GM23248 (cell line): Measurements from ENCODE around the gene SYPL2. TPM values are rescaled to one million over a fixed set of nuclear protein-coding genes. Genes with fewer than 3 reads are reported as not detected.
A peak's percentile ranks its signal among the peaks of the same experiment; 100 is the strongest.

Experiments
- DNase-seq: peaks from one replicate; pipeline ENCODE4 v3.0.0-alpha.2; 2015
- H2AFZ ChIP-seq: fragments of 200-600 bp; sonication (generic); 2 replicates; pipeline ENCODE4 v1.6.1; 2016; ENCODE audit warnings: antibody characterized with exemption
- H3F3A ChIP-seq: fragments of 200-600 bp; sonication (generic); 2 replicates; pipeline ENCODE4 v1.6.1; 2016; ENCODE audit warnings: mild to moderate bottlenecking, antibody characterized with exemption, mixed run types; ENCODE audit not compliant: insufficient read depth
- H3K27ac ChIP-seq: fragments of 200-600 bp; sonication (generic); 2 replicates; pipeline ENCODE4 v1.5.1; 2016; ENCODE audit warnings: mild to moderate bottlenecking
- H3K27me3 ChIP-seq: fragments of 200-600 bp; sonication (generic); replicated peaks from 2 replicates; pipeline ENCODE4 v1.6.1; 2016; ENCODE audit warnings: mild to moderate bottlenecking; ENCODE audit not compliant: insufficient read depth
- H3K36me3 ChIP-seq: fragments of 200-600 bp; sonication (generic); 2 replicates; pipeline ENCODE4 v1.6.1; 2016; ENCODE audit warnings: low read depth, mild to moderate bottlenecking
- H3K4me1 ChIP-seq: fragments of 200-600 bp; sonication (generic); 2 replicates; pipeline ENCODE4 v1.6.1; 2016; ENCODE audit warnings: mild to moderate bottlenecking; ENCODE audit not compliant: insufficient read depth
- H3K4me2 ChIP-seq: fragments of 200-600 bp; sonication (generic); one replicate; pipeline ENCODE4 v1.6.1; 2016; ENCODE audit warnings: mild to moderate bottlenecking; ENCODE audit not compliant: unreplicated experiment
- H3K4me3 ChIP-seq: fragments of 200-600 bp; sonication (generic); 2 replicates; pipeline ENCODE4 v1.5.1; 2016; ENCODE audit warnings: mild to moderate bottlenecking
- H3K79me2 ChIP-seq: fragments of 200-600 bp; sonication (generic); 2 replicates; pipeline ENCODE4 v1.6.1; 2016; ENCODE audit warnings: mild to moderate bottlenecking; ENCODE audit not compliant: insufficient read depth
- H3K9ac ChIP-seq: fragments of 200-600 bp; sonication (generic); 2 replicates; pipeline ENCODE4 v1.6.1; 2016; ENCODE audit warnings: mild to moderate bottlenecking
- H3K9me2 ChIP-seq: fragments of 200-600 bp; sonication (generic); 2 replicates; pipeline ENCODE4 v1.6.1; 2016; ENCODE audit warnings: mixed run types, mild to moderate bottlenecking, moderate library complexity; ENCODE audit not compliant: insufficient read depth
- H3K9me3 ChIP-seq: fragments of 200-600 bp; sonication (generic); one replicate; pipeline ENCODE4 v1.6.1; 2017; ENCODE audit warnings: low read depth
- H4K20me1 ChIP-seq: fragments of 200-600 bp; sonication (generic); 2 replicates; pipeline ENCODE4 v1.6.0; 2016; ENCODE audit not compliant: insufficient read depth
- EZH2 ChIP-seq: fragments of 200-600 bp; sonication (generic); IDR thresholded peaks from 2 replicates; pipeline ENCODE4 v1.6.1; 2018; ENCODE audit warnings: antibody characterized with exemption, mild to moderate bottlenecking; ENCODE audit not compliant: insufficient read depth, poor library complexity, severe bottlenecking
- EZH2phosphoT487 ChIP-seq: fragments of 200-600 bp; sonication (generic); IDR thresholded peaks from 2 replicates; pipeline ENCODE4 v1.6.1; 2018; ENCODE audit warnings: antibody characterized with exemption, moderate library complexity, mild to moderate bottlenecking, low read depth; ENCODE audit not compliant: insufficient read depth
- WGBS, 2 experiments: methylation state at CpG; one replicate each; pipeline ENCODE4 v1.1.6; 2015 to 2017; ENCODE audit warnings: low lambda C conversion rate in 2 of 2, low coverage in 1 of 2; ENCODE audit errors: missing lambda C conversion rate in 2 of 2; 5-methylcytosine and 5-hydroxymethylcytosine counted together
- in situ Hi-C: fragments of 300-500 bp; cut with MboI; formaldehyde crosslinking; loops from 2 replicates; pipeline ENCODE4 v1.15.0; 2020
- polyA plus RNA-seq: library from polyadenylated mRNA; unstranded; fragments of >200 nt; fragmentation: Nextera tagmentation; extraction: Ambion mirVana; gene quantifications from 2 replicates; pipeline ENCODE4 v1.2.1, GENCODE V29; 2016
- total RNA-seq: library from RNA; depleted of rRNA; stranded (reverse); fragments of >200 nt; shearing (Covaris generic); gene quantifications from 2 replicates; pipeline ENCODE4 v1.2.3, GENCODE V29; 2014

The SYPL2 gene
- total and polyA plus RNA-seq, 2 experiments from 2014 or later, result 0.11 to 0.38 TPM

DNA sequence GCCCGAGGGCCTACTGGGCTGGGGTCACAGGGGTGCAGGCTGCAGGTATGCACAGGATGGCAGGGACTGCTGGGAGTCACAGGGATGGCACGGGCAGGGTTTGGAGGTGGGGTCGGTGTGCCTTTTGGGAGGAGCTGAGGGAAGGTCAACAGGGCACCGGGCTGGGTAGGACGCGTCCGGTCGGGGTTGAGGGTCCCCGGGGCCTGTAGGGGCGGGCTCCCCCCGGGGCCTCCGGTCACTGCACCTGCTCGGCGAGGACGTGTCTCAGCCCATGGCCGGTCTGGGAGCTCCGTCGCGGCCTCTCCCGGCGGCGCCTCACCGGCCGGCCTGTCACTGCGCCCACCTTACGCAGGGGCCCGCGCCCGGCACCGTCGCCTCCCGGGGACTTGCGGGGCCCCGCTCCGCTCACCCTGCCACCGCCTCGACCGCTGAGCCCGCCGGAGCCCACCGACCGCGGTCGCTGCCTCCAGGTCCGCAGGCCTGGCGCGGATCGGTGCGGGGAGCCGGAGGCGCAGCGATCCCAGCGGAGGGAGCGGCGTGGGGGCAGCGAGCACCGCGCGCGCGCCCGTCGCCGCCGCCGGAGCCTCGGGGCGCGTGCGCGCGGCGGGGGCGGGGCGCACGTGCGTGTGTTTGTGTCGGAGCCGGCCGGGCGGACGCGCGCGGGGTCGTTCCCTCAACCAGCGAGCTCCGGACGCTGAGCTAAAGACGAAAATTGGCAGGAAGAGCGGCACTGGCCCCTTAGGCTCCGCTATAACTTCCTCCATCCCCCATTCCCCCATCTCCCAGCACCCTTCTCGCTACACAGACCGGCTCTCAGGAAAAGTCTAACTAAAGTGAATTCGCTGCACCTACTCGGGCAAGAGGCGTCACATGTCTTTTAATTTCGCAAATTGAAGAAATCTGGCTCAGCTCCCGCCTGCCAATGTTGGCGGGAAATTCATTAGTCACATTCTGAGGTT, 43.1 kb downstream of the SYPL2 start, which contains the start of gene AMIGO1:
Gene AMIGO1, minus strand, starts transcription at position 552 of the 959 bp plus-strand sequence. CDS start 815 bp downstream, outside the sequence.
- Histone ChIP-seq H3K27ac (no peak within 1 kb of the TSS), H3K9me2 (no peaks in the 10 kb centered on the region), H3K4me3 (peak within 1 kb of the TSS; percentile 92), H3K79me2 (no peaks in the 10 kb centered on the region), H4K20me1 (no peaks in the 10 kb centered on the region), H3K4me2 (peak within 1 kb of the TSS; percentile 98), H3K36me3 (no peaks in the 10 kb centered on the region), H3K4me1 (peaks cover 4% of the 10 kb centered on the region; the same call in 1 of the 2 replicates), H3F3A (no peaks in the 10 kb centered on the region), H2AFZ (peak within 1 kb of the TSS; percentile 97), H3K9ac (peak within 1 kb of the TSS; percentile 59), H3K9me3 (no peaks in the 10 kb centered on the region), H3K27me3 (no peaks in the 10 kb centered on the region)
- TF ChIP-seq EZH2 (no peak), EZH2phosphoT487 (no peak)
- peak; percentile 76 for DNase-seq
- 3% methylated on average over 47 to 87 of the region's 100 CpGs for WGBS, 2 experiments
- in situ Hi-C loops, result no loop called here

DNA sequence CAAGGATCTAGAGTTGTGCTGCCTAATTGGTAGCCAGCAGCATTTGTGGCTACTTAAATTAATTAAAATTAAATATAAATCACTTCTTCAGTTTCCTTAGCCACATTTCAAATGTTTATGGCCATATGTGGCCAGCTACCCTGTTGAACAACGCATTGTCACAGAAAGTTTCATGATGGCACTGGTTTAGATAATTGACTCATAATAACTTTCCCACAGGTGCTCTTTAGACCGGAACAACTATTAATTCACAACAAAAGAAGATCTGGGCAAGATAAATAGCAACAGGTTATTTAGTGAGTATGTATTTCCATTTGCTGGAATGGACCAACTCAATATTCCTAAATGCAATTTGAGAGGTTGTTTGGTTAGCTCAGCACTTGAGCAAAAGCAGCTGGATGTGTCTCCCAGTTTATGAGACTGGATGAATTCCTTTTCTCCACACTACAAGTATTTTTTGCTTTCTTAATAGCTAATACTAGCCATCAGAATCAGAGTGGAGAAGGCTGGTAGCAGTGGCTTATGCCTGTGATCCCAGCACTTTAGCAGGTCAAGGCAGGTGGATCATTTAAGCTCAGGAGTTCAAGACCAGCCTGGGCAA, 46.9 kb downstream of the SYPL2 start:
- no peaks in the 10 kb centered on the region for H3K36me3 ChIP-seq
- H3K27ac ChIP-seq, result no peak overlapping the region
- no peak overlapping the region for H2AFZ ChIP-seq
- no peak overlapping the region for H3K4me3 ChIP-seq
- no peaks in the 10 kb centered on the region for H3K9me3 ChIP-seq
- in situ Hi-C loops, result no loop called here
- H3K9ac ChIP-seq, result no peak overlapping the region
- TF ChIP-seq EZH2, result no peak
- TF ChIP-seq EZH2phosphoT487, result no peak
- H3K4me1 ChIP-seq, result peaks cover 4% of the 10 kb centered on the region
- no peaks in the 10 kb centered on the region for H3K27me3 ChIP-seq
- no peaks in the 10 kb centered on the region for H3F3A ChIP-seq
- H4K20me1 ChIP-seq, result no peaks in the 10 kb centered on the region
- 88 to 92% methylated on average over 2 of the region's 2 CpGs for WGBS, 2 experiments
- no peaks in the 10 kb centered on the region for H3K9me2 ChIP-seq
- no peaks in the 10 kb centered on the region for H3K79me2 ChIP-seq
- DNase-seq, result no peak
- no peak overlapping the region for H3K4me2 ChIP-seq

DNA sequence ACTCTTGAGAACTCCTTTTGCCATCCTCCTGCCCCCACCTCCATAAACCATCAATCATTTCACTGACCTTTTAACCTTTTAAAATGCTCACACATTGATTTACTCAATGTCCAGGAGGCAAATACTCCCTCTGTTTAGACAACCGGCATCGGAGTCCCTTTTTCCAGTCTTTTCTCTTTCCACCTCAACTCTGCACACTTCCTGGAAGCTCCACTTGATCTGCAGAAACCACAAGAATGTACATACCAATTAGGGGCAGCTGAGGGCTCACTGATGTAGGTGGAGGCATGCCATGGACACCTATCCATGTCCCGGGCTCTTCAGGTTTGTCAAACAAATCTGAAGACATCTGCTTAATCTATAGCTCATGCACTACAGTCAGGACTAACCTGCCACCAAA, 48.5 kb downstream of the SYPL2 start:
- H4K20me1 ChIP-seq, result no peaks in the 10 kb centered on the region
- no peak for TF ChIP-seq EZH2phosphoT487
- no peak for TF ChIP-seq EZH2
- no peaks in the 10 kb centered on the region for H3K36me3 ChIP-seq
- no peak for DNase-seq
- H3K27ac ChIP-seq, result no peak overlapping the region
- no peaks in the 10 kb centered on the region for H3F3A ChIP-seq
- 46 to 53% methylated on average over 3 of the region's 3 CpGs for WGBS, 2 experiments
- no peak overlapping the region for H3K4me3 ChIP-seq
- H2AFZ ChIP-seq, result no peak overlapping the region
- no peaks in the 10 kb centered on the region for H3K9me3 ChIP-seq
- in situ Hi-C loops, result no loop called here
- no peak overlapping the region for H3K4me2 ChIP-seq
- no peaks in the 10 kb centered on the region for H3K79me2 ChIP-seq
- H3K4me1 ChIP-seq, result peaks cover 3% of the 10 kb centered on the region
- H3K27me3 ChIP-seq, result no peaks in the 10 kb centered on the region
- no peak overlapping the region for H3K9ac ChIP-seq
- H3K9me2 ChIP-seq, result no peaks in the 10 kb centered on the region

DNA sequence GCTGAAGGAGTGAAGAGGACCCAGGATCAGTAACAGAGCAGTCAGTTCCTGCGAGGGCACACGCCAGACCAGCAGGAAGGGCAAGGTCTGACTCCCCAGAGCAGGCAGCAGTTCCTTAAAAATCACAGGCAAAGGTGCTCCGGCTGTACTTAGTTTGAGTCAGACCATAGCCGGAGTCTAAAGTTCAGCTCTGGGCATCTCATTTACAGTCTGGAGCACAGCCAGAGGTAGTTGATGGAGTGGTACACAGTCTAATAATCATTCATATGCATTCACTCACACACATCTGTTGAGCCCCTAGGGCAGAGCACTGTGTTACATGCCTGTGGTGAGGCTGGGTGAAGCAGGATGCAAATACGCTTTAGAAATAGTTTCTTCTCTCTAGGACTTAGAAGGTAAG, 50.5 kb downstream of the SYPL2 start:
- Histone ChIP-seq H3K36me3 (no peaks in the 10 kb centered on the region), H3K4me2 (no peak overlapping the region), H3K9me2 (no peaks in the 10 kb centered on the region), H3K27me3 (0 out of 2 replicates have a peak, but pooled peaks cover 3% of the 10 kb centered on the region), H3K27ac (no peak overlapping the region), H3F3A (no peaks in the 10 kb centered on the region), H3K9ac (no peak overlapping the region), H3K79me2 (no peaks in the 10 kb centered on the region), H3K4me3 (no peak overlapping the region), H2AFZ (no peak overlapping the region), H3K4me1 (no peaks in the 10 kb centered on the region; the same call in 1 of the 2 replicates), H3K9me3 (no peaks in the 10 kb centered on the region), H4K20me1 (no peaks in the 10 kb centered on the region)
- WGBS, 2 experiments, result 57 to 62% methylated on average over 5 of the region's 5 CpGs
- TF ChIP-seq EZH2phosphoT487 (no peak), EZH2 (no peak)
- DNase-seq, result no peak
- in situ Hi-C loops, result no loop called here
